NCI-H2196 (cell line): ENCODE measurements around the gene SLC4A3.

Source experiments
- DNase-seq: peaks from one replicate; lab custom pipeline; 2025; ENCODE audit not compliant: unreplicated experiment; lab: John Stamatoyannopoulos, UW

The SLC4A3 gene

GRCh38 chr2:219627103-219628100 is at the start of gene SLC4A3:
SLC4A3 (plus strand) TSS chr2:219627630; CDS start chr2:219627993, 363 bp downstream.
- DNase-seq = peak; percentile 42

GRCh38 chr2:219578811-219579613 is 48.4 kb upstream of the SLC4A3 start:
- DNase-seq = no peak

GRCh38 chr2:219581346-219581745 is 46.1 kb upstream of the SLC4A3 start:
- DNase-seq = no peak

- DNase-seq = no peak
These were observed 36.3 kb upstream of the SLC4A3 start for GRCh38 chr2:219591091-219591490.

GRCh38 chr2:219592736-219593135 is 34.7 kb upstream of the SLC4A3 start:
- DNase-seq = no peak

- no peak for DNase-seq
These were observed 34.3 kb upstream of the SLC4A3 start for GRCh38 chr2:219593154-219593553.

GRCh38 chr2:219595256-219595655 is 32.2 kb upstream of the SLC4A3 start:
- DNase-seq = no peak

GRCh38 chr2:219596954-219597551 is 30.4 kb upstream of the SLC4A3 start:
- DNase-seq = no peak

GRCh38 chr2:219597552-219598307 is 29.7 kb upstream of the SLC4A3 start, which contains the start of gene STK11IP:
STK11IP (plus strand) TSS chr2:219597857; CDS start chr2:219598120, 263 bp downstream.
- peak; percentile 96 for DNase-seq

- peak; percentile 17 for DNase-seq
These were observed 28.9 kb upstream of the SLC4A3 start for GRCh38 chr2:219598308-219599078.

- DNase-seq = no peak
These were observed 23.7 kb upstream of the SLC4A3 start for GRCh38 chr2:219603771-219604170.

- DNase-seq = no peak
These were observed 21.8 kb upstream of the SLC4A3 start for GRCh38 chr2:219605607-219605954.

- DNase-seq = no peak
These were observed 19.5 kb upstream of the SLC4A3 start for GRCh38 chr2:219607931-219608330.

- no peak for DNase-seq
These were observed 18.9 kb upstream of the SLC4A3 start for GRCh38 chr2:219608399-219608964.

- DNase-seq = no peak
These were observed 18.2 kb upstream of the SLC4A3 start for GRCh38 chr2:219609149-219609750.

- DNase-seq = no peak
These were observed 16.1 kb upstream of the SLC4A3 start for GRCh38 chr2:219611306-219611705.

GRCh38 chr2:219611866-219612576 is 15.4 kb upstream of the SLC4A3 start:
- DNase-seq = peak; percentile 31

GRCh38 chr2:219612577-219613286 is 14.7 kb upstream of the SLC4A3 start:
- DNase-seq = no peak
